Measurements from ENCODE around the gene MAPK4. TPM values are rescaled to one million over a fixed set of nuclear protein-coding genes. Genes with fewer than 3 reads are reported as not detected.

Gene MAPK4
- total RNA-seq, 1 donor from 2014 or later, result not detected

GRCh38 chr18:50665015-50665414, 105.1 kb downstream of the MAPK4 start:
- Mint-ChIP-seq H3K4me3 (ENCODE audit: low read depth) (no peak overlapping the region), H3K27ac (no peak overlapping the region), H3K27me3 (ENCODE audit: low read depth) (no peaks in the 10 kb centered on the region), H3K36me3 (ENCODE audit: low read depth) (no peaks in the 10 kb centered on the region), H3K9me3 (peaks cover 9% of the 10 kb centered on the region), H3K4me1 (ENCODE audit: low read depth) (no peaks in the 10 kb centered on the region)
- DNase-seq (ENCODE audit: low spot score), result no peak
- intact Hi-C loops (cut with micrococcal nuclease), result no loop called here

GRCh38 chr18:50665519-50665918, 105.6 kb downstream of the MAPK4 start:
- Mint-ChIP-seq H3K27me3 (ENCODE audit: low read depth) (no peaks in the 10 kb centered on the region), H3K4me1 (ENCODE audit: low read depth) (no peaks in the 10 kb centered on the region), H3K9me3 (peaks cover 9% of the 10 kb centered on the region), H3K27ac (no peak overlapping the region), H3K4me3 (ENCODE audit: low read depth) (no peak overlapping the region), H3K36me3 (ENCODE audit: low read depth) (no peaks in the 10 kb centered on the region)
- no peak for DNase-seq (ENCODE audit: low spot score)
- intact Hi-C loops (cut with micrococcal nuclease), result no loop called here

- Mint-ChIP-seq H3K9me3 (peaks cover 9% of the 10 kb centered on the region), H3K4me1 (ENCODE audit: low read depth) (no peaks in the 10 kb centered on the region), H3K27ac (no peak overlapping the region), H3K27me3 (ENCODE audit: low read depth) (no peaks in the 10 kb centered on the region), H3K36me3 (ENCODE audit: low read depth) (no peaks in the 10 kb centered on the region), H3K4me3 (ENCODE audit: low read depth) (no peak overlapping the region)
- DNase-seq (ENCODE audit: low spot score), result no peak
- intact Hi-C loops (cut with micrococcal nuclease), result no loop called here
These were observed 106.6 kb downstream of the MAPK4 start for GRCh38 chr18:50666536-50666935.

GRCh38 chr18:50671376-50671775, 111.5 kb downstream of the MAPK4 start:
- Mint-ChIP-seq H3K36me3 (ENCODE audit: low read depth) (no peaks in the 10 kb centered on the region), H3K4me3 (ENCODE audit: low read depth) (no peak overlapping the region), H3K9me3 (no peaks in the 10 kb centered on the region), H3K27me3 (ENCODE audit: low read depth) (no peaks in the 10 kb centered on the region), H3K4me1 (ENCODE audit: low read depth) (no peaks in the 10 kb centered on the region), H3K27ac (no peak overlapping the region)
- intact Hi-C loops (cut with micrococcal nuclease), result no loop called here
- DNase-seq (ENCODE audit: low spot score), result no peak

GRCh38 chr18:50674307-50674980, 114.6 kb downstream of the MAPK4 start:
- intact Hi-C loops (cut with micrococcal nuclease), result no loop called here
- Mint-ChIP-seq H3K4me3 (ENCODE audit: low read depth) (no peak overlapping the region), H3K36me3 (ENCODE audit: low read depth) (no peaks in the 10 kb centered on the region), H3K4me1 (ENCODE audit: low read depth) (no peaks in the 10 kb centered on the region), H3K9me3 (no peaks in the 10 kb centered on the region), H3K27me3 (ENCODE audit: low read depth) (no peaks in the 10 kb centered on the region), H3K27ac (no peak overlapping the region)
- no peak for DNase-seq (ENCODE audit: low spot score)

- Mint-ChIP-seq H3K4me1 (ENCODE audit: low read depth) (no peaks in the 10 kb centered on the region), H3K4me3 (ENCODE audit: low read depth) (no peak overlapping the region), H3K27ac (no peak overlapping the region), H3K36me3 (ENCODE audit: low read depth) (no peaks in the 10 kb centered on the region), H3K9me3 (no peaks in the 10 kb centered on the region), H3K27me3 (ENCODE audit: low read depth) (no peaks in the 10 kb centered on the region)
- intact Hi-C loops (cut with micrococcal nuclease), result no loop called here
- no peak for DNase-seq (ENCODE audit: low spot score)
These were observed 115.2 kb downstream of the MAPK4 start for GRCh38 chr18:50675043-50675442.

GRCh38 chr18:50678651-50679050, 118.8 kb downstream of the MAPK4 start:
- H3K9me3 Mint-ChIP-seq, result no peaks in the 10 kb centered on the region
- no peaks in the 10 kb centered on the region for H3K36me3 Mint-ChIP-seq (ENCODE audit: low read depth)
- no peak overlapping the region for H3K4me3 Mint-ChIP-seq (ENCODE audit: low read depth)
- peaks cover 1% of the 10 kb centered on the region for H3K27me3 Mint-ChIP-seq (ENCODE audit: low read depth)
- intact Hi-C loops (cut with micrococcal nuclease), result no loop called here
- H3K4me1 Mint-ChIP-seq (ENCODE audit: low read depth), result no peaks in the 10 kb centered on the region
- H3K27ac Mint-ChIP-seq, result no peak overlapping the region
- no peak for DNase-seq (ENCODE audit: low spot score)

- no peak for DNase-seq (ENCODE audit: low spot score)
These were observed 119.2 kb downstream of the MAPK4 start for GRCh38 chr18:50679056-50679455.

GRCh38 chr18:50679656-50680055, 119.8 kb downstream of the MAPK4 start:
- intact Hi-C loops (cut with micrococcal nuclease), result no loop called here
- no peak for DNase-seq (ENCODE audit: low spot score)
- Mint-ChIP-seq H3K4me3 (ENCODE audit: low read depth) (no peak overlapping the region), H3K36me3 (ENCODE audit: low read depth) (no peaks in the 10 kb centered on the region), H3K4me1 (ENCODE audit: low read depth) (no peaks in the 10 kb centered on the region), H3K27me3 (ENCODE audit: low read depth) (peaks cover 1% of the 10 kb centered on the region), H3K27ac (no peak overlapping the region), H3K9me3 (no peaks in the 10 kb centered on the region)

More at GRCh38 chr18:50679056-50679455, 119.2 kb downstream of the MAPK4 start:
- H3K4me1 Mint-ChIP-seq (ENCODE audit: low read depth), result no peaks in the 10 kb centered on the region
- H3K4me3 Mint-ChIP-seq (ENCODE audit: low read depth), result no peak overlapping the region
- no peaks in the 10 kb centered on the region for H3K36me3 Mint-ChIP-seq (ENCODE audit: low read depth)
- intact Hi-C loops (cut with micrococcal nuclease), result no loop called here
- H3K9me3 Mint-ChIP-seq, result no peaks in the 10 kb centered on the region
- peaks cover 1% of the 10 kb centered on the region for H3K27me3 Mint-ChIP-seq (ENCODE audit: low read depth)
- no peak overlapping the region for H3K27ac Mint-ChIP-seq

- no peak overlapping the region for H3K27ac Mint-ChIP-seq
- no peak overlapping the region for H3K4me3 Mint-ChIP-seq (ENCODE audit: low read depth)
- intact Hi-C loops (cut with micrococcal nuclease), result no loop called here
- no peaks in the 10 kb centered on the region for H3K9me3 Mint-ChIP-seq
- DNase-seq (ENCODE audit: low spot score), result no peak
- no peaks in the 10 kb centered on the region for H3K36me3 Mint-ChIP-seq (ENCODE audit: low read depth)
- peaks cover 1% of the 10 kb centered on the region for H3K27me3 Mint-ChIP-seq (ENCODE audit: low read depth)
- no peaks in the 10 kb centered on the region for H3K4me1 Mint-ChIP-seq (ENCODE audit: low read depth)
These were observed 121.1 kb downstream of the MAPK4 start for GRCh38 chr18:50680966-50681365.

GRCh38 chr18:50682852-50683251, 123.0 kb downstream of the MAPK4 start:
- no peak overlapping the region for H3K27ac Mint-ChIP-seq
- intact Hi-C loops (cut with micrococcal nuclease), result no loop called here

GRCh38 chr18:50686409-50686808, 126.5 kb downstream of the MAPK4 start:
- Mint-ChIP-seq H3K36me3 (ENCODE audit: low read depth) (no peaks in the 10 kb centered on the region), H3K27ac (no peak overlapping the region), H3K4me3 (ENCODE audit: low read depth) (no peak overlapping the region), H3K9me3 (no peaks in the 10 kb centered on the region), H3K27me3 (ENCODE audit: low read depth) (peaks cover 4% of the 10 kb centered on the region), H3K4me1 (ENCODE audit: low read depth) (no peaks in the 10 kb centered on the region)
- intact Hi-C loops (cut with micrococcal nuclease), result no loop called here
- DNase-seq (ENCODE audit: low spot score), result no peak

More at GRCh38 chr18:50682852-50683251, 123.0 kb downstream of the MAPK4 start:
- H3K9me3 Mint-ChIP-seq, result no peaks in the 10 kb centered on the region
- no peak for DNase-seq (ENCODE audit: low spot score)
- no peaks in the 10 kb centered on the region for H3K36me3 Mint-ChIP-seq (ENCODE audit: low read depth)
- peaks cover 1% of the 10 kb centered on the region for H3K27me3 Mint-ChIP-seq (ENCODE audit: low read depth)
- H3K4me1 Mint-ChIP-seq (ENCODE audit: low read depth), result no peaks in the 10 kb centered on the region
- no peak overlapping the region for H3K4me3 Mint-ChIP-seq (ENCODE audit: low read depth)

- intact Hi-C loops (cut with micrococcal nuclease), result no loop called here
- H3K27ac Mint-ChIP-seq, result no peak overlapping the region
- no peaks in the 10 kb centered on the region for H3K4me1 Mint-ChIP-seq (ENCODE audit: low read depth)
- peaks cover 4% of the 10 kb centered on the region for H3K27me3 Mint-ChIP-seq (ENCODE audit: low read depth)
- no peak for DNase-seq (ENCODE audit: low spot score)
- H3K9me3 Mint-ChIP-seq, result no peaks in the 10 kb centered on the region
- H3K36me3 Mint-ChIP-seq (ENCODE audit: low read depth), result no peaks in the 10 kb centered on the region
- H3K4me3 Mint-ChIP-seq (ENCODE audit: low read depth), result no peak overlapping the region
These were observed 127.6 kb downstream of the MAPK4 start for GRCh38 chr18:50687491-50687890.

- DNase-seq (ENCODE audit: low spot score), result no peak
- intact Hi-C loops (cut with micrococcal nuclease), result no loop called here
- peaks cover 2% of the 10 kb centered on the region for H3K27me3 Mint-ChIP-seq (ENCODE audit: low read depth)
- H3K36me3 Mint-ChIP-seq (ENCODE audit: low read depth), result no peaks in the 10 kb centered on the region
- no peaks in the 10 kb centered on the region for H3K4me1 Mint-ChIP-seq (ENCODE audit: low read depth)
- H3K4me3 Mint-ChIP-seq (ENCODE audit: low read depth), result no peak overlapping the region
- H3K27ac Mint-ChIP-seq, result no peak overlapping the region
- no peaks in the 10 kb centered on the region for H3K9me3 Mint-ChIP-seq
These were observed 129.7 kb downstream of the MAPK4 start for GRCh38 chr18:50689578-50689977.
